Nucleus accumbens (tissue), 56 donors: ENCODE data around the gene PDAP1.
A peak's percentile ranks its signal among the peaks of the same experiment; 100 is the strongest.
"Not testable (repeated sequence)": the region's sequence is repeated elsewhere in the genome, so short reads cannot be mapped to it uniquely, and the experiment has no call there.

Experiments
- DNase-seq, 56 donors: peaks; one replicate each; lab custom pipeline; 2025; lab: John Stamatoyannopoulos, UW

PDAP1 gene

DNA sequence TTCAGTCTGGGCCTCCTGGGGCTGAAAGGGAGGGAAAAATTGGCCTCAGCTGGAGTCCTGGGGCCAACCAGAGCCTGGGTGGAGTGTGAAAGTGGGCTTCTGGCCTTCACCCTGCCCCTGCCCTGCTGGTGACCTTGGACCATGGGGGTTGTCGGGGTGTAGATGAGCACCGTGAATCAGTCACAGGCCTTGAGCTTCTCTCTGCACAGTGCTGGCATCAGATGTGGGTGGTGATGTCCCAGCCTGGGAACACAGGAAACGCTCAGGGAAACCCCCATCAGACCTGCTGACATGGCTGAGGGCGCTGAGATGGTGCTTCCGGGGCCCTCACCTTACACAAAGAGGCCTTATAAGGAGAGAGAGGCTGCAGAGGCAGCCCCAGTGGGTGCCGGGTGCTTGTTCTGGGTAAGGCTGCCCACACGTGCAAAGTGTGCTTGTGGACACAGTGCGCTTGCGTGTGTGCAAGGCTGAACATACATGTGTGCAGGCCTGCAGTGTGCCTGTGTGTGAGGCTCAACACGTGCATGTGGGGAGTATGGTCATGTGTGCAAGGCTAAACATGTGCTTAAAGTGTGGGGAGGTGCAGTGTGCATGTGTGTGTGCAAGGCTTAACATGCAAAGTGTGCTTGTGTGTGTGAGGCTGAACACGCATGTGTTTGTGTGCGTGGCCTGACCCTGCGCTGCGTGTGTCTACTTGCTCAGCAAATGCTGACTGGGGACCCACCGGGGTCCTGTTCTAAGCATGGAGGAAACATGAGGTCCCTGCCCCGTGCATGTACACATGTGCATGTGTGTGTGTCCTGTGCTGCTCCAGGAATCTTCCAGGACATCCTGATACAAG lies 27.4 kb downstream of the PDAP1 start:
- peak in 13 of 56 donors; percentile 10 to 47 (median 32) for DNase-seq

DNA sequence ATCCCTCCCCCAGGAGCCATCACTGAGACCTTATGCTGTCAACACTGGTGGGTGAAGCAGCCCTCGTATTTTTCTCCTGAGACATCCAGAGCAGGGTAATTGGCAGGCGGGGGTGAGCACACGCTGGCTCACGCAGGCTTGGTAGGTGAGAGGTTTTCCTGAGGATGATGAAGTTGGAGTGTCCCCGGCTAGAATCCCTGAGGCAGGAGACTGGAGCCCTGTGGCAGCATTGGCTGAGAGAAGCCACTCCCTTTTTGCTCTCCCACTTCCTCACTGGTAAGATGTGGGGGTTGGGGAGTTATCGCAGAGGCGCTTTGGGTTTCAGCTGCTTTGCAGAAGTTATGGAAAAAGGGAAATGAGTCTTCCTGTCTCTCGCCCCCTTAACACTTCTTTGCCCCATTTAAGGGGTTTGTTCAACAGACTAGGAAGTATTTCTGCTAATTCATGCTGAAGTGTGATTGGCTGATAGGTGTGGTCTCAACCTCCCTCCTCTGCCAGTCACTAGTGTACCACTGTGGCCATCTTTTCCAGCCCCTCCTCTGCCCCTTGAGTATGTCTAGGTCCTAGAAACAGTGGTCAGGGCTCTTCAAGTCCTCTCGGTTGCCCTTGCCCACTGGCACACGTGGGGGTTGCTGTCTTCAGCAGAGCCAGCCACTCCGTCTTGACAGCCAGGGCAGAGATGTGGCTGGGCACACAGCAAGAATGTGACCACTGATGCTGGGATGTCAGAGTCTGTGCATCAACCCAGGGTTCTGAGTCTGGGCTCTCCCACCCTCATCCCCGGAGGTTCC lies 28.2 kb downstream of the PDAP1 start:
- peak in 43 of 56 donors; percentile 4 to 82 (median 45) for DNase-seq

DNA sequence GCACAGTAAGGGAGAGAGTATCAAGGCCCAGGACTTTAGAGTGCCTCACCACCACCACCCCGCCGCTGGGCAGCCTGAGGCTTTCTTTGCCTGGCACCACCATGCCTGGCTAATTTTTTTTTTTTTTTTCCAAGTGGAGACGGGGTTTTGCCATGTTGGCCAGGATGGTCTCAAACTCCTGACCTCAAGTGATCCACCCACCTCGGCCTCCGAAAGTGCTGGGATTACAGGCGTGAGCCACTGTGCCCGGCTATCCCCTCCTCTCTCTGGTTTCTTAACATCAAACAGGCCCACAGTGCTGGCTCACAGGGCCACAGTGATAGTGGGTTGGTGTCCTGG lies 28.7 kb downstream of the PDAP1 start:
- not testable (repeated sequence) for DNase-seq

DNA sequence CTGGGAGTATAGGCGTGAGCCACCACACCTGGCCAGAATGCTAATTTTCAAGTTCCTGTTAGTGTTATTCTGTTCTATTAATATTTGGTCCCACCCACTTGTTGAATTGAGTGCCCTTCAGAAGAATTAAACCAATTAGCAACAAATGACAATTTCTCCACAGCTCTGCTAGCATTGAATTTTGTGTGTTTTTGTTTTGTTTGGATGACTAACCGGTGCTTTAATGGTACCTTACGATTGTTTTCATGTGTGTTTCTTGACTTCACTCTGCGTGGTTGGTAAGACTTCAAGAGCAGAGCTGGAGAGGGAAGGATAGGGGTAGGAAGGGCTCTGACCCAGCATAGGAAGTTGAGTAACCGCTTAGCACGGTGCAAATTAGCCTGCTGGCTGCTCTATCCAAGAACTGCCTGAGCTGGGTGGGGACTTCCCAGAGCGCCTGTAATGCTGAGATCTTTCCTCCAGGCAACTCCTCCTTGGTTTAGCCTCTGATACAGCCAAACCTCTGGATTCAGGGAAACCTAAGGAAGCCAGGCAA lies 29.3 kb downstream of the PDAP1 start:
- peak in 9 of 56 donors; percentile 3 to 33 (median 10) for DNase-seq

DNA sequence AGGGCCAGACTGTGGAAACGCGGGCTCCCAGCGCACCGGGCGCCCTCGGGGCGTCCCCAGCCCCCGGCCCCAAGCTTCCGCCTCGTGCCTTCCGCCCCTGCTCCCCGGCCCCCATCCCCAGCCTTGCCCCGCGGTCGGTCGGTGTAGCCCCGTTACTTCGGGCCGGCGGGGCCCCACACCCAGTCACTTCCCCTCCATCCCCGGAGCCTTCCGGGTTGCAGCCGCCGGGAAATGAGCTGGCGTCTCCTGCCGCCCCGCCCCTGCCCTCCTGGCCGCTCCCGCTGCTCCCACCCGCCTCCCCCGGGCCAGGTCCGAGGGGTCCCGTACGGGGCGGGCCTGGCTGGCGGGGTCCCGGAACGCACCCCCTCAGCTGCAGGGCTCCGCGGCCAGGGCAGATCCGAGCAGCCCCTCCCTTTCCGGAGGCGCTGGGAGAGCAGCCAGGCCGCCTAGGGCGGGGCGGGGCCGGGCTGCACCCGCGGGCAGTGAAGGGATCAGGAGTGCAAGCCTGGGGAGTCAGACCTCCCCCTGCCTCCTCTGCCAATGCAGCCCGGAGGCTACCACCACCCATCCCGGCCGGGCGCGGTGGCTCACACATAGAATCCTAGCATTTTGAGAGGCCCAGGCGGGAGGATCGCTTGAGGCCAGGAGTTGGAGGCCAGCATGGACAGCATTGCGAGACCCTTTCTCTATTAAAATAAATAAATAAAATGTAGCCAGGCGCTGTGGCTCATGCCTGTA lies 33.2 kb downstream of the PDAP1 start:
- peak in 36 of 56 donors; percentile 6 to 73 (median 28) for DNase-seq

DNA sequence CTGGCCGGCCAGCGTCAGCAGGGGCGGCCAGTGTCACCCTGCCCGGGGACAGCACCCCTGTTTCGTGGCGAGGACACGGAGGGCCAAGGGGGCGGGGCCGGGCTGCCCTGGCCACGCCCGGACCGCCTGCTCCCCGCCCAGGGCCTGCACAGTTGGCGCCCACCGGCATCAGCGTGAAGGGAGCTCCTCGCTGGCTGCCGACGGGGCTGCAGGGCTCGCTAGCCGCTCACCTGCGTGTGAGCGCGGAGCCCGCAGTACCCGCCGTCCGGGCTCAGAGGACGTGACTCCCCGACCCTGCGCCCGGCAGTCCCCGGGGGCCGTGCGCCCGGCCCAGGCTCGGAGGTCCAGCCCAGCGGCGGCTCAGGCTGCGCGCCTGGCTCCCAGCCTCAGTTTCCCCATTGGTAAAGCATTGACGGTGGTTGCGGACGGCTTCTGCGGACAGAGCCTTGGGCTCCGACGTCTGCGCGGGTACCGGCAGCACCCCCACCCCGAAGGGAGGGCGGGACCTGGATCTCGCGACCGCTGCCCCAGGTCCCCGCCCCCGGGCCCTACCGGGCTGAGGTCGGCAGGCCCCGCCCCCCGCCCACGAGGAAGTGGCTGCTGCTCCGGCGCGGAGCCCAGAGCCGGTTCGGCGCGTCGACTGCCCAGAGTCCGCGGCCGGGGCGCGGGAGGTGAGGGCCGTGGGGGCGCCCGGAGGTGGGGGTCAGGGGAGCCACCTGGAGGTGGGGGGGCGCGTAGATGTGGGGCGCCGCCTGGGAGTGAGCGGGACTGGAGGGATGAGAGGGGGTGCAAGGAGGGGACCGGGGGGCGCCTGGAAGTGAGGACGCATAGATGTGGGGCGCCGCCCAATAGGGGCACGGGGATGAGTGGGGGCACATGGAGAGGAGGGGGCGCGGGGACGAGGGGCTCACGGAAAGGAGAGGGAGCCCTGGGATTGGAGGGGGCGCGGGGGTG lies 34.0 kb downstream of the PDAP1 start, which contains the start of gene ARPC1B:
ARPC1B (plus strand) TSS at position 620 of the 954 bp plus-strand sequence. CDS start 10,985 bp downstream, outside the sequence.
- DNase-seq = peak in 17 of 56 donors; percentile 5 to 54 (median 16)

DNA sequence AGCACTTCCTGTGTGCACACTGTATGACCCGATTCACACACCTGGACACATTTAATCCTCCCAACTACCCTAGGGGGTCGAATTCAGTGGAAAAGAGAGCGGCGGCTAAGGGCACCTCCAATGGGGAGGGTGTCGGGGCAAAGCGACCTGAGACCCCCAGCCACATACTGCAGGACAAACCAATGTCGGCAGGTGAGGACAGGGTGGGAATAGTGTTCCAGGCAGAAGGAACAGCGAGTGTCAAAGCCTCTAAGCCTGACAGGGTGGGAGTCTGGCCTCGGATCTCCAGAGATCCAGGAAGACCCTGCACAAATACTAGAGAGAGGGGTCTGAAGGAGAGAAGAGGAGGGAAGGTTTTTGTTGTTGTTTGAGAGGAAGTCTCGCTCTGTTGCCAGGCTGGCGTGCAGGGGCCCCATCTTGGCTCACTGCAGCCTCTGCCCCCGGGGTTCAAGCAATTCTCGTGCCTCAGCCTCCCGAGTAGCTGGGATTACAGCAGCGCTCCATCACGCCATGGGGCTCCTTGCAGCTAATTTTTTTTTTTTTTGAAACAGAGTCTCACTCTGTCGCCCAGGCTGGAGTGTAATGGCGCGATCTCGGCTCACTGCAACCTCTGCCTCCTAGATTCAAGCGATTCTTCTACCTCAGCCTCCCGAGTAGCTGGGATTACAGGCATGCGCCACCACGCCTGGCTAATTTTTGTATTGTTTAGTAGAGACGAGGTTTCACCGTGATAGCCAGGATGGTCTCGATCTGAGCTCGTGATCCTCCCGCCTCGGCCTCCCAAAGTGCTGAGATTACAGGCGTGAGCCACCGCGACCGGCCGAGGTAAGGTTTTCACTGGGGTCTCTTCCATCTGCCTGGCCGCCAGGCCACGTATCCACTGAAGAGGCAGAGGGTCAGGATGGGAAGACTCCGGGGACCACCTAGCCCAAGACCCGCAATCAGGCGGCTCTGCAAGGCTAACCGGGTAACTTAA lies 35.0 kb downstream of the PDAP1 start:
- no peak for DNase-seq

DNA sequence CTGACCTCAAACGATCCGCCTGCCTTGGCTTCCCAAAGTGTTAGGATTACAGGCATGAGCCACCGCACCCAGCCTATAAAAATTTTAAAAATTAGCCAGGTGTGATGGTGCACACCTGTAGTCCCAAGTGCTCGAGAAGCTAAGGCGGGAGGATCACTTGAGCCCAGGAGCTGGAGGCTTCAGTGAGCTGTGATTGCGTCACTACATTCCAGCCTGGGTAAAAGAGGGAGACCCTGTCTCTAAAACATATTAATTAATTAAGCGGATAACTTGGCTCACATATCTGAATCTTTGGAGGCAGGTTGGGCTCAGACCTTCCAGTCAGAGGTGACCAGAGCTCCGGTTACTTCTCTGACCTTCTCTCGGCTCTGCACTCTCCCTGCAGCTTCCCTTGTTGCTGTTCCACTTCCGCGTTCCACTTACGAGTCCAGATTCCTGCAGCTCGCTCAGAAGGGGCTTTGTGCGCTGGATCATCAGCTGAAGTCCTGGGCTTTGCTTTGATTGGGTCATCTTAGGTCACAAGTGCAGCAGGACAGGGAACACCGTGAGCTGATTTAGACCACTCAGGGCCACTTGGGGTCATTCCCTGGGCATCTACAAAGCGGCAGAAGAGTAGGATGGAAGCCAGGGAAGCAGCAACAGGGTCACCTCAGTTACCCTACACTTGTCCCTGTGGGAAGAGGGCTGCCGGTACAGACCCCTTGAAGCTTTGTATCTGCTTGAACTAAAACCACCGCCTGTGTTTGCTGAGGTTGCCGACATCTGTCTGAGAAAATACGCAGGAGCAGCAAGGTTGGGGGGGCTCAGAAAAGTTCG lies 35.9 kb downstream of the PDAP1 start:
- peak in 3 of 56 donors; percentile 11 to 21 (median 15) for DNase-seq

DNA sequence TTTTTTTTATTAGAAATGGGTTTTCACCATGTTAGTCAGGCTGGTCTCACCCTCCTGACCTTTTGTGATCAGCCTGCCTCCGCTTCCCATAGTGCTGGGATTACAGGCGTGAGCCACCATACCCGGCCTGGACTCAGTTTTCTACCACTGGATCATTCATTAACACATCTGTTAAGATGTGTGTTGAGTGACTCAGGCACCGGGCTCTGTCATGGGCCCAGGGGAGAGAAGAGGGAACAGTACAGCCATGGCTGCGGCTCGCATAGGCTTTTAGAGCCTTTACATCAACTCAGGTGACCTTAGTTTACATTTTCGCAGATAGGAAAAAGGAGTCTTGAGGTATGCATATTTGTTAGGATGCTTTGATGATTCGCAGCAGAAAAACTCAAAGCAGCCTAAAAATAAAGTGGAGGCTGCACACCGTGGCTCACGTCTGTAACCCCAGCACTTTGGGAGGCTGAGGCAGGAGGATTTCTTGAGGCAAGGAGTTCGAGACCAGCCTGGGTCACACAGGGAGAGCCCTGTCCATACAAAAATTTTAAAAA lies 36.9 kb downstream of the PDAP1 start:
- DNase-seq = no peak

DNA sequence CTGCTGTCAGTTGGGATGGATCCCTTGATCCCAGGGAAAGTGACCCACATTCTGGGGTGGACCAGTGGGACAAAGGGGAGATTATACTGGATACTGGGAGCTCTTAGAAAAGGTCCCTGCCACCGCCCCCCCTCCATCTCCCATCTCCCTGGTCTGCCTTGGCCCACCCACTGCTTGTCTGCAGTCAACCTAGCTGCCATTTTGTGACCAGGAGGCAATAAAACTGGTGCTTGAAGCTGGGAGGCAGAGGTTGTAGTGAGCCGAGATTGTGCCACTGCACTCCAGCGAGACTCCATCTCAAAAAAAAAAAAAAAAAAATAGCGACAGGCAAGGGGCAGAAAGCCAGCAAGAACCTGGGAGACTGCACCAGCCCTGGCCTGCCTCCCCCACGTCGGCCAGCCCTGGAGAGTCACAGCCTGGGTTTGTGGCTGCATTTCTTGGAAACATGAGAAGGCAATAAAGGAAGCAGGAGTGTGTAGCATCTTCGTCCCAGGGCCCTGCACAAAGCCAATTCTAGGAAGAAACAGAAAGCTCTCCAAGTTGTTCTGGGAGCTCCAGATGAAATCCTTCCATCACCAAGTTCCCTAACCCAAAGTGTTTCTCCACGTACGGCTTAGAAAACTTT lies 38.5 kb downstream of the PDAP1 start:
- DNase-seq = no peak

DNA sequence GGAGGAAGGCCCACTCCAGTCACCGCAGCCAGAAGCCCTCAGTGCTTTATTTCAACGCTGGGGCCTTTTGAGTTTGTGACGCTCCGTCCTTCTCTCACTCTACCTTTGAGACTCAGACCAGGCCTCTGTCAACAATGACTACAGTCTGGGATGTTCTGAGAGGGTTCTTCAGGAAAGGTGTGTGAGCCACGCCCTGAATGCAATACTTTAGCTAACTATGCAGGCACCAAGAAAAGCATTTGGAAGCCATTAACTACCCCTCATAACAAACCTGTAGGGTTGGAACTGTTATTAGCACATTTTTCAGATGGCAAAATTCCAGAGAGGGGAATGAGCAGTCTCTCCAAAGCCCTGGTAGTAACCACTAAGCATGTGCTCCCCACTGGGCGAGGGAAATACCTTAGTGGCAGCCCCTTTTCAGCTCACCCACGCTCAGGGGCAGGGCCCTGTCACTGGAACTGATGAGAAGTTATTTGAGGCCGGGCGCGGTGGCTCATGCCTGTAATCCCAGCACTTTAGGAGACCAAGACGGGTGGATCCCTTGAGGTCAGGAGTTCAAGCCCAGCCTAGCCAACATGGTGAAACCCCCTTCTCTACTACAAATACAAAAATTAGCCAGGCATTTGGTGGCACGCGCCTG lies 39.5 kb downstream of the PDAP1 start:
- DNase-seq = no peak

DNA sequence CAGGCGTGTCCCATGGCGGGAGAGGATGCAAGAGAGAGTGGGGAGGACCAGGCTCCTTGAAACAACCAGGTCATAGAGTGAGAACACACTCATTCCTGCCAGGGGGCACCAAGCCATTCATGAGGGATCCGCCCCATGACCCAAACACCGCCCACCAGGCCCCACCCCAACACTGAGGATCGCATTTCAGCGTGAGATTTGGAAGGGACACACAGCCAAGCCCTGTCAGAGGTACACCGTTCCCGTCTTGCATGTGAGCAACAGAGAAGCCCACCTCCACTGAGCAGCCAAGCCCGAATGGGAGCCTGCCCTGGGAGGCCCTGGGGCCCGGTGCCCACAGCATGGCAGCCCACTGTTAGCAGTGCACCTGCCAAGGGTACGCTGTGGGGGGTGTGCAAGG lies 41.8 kb downstream of the PDAP1 start:
- no peak for DNase-seq

DNA sequence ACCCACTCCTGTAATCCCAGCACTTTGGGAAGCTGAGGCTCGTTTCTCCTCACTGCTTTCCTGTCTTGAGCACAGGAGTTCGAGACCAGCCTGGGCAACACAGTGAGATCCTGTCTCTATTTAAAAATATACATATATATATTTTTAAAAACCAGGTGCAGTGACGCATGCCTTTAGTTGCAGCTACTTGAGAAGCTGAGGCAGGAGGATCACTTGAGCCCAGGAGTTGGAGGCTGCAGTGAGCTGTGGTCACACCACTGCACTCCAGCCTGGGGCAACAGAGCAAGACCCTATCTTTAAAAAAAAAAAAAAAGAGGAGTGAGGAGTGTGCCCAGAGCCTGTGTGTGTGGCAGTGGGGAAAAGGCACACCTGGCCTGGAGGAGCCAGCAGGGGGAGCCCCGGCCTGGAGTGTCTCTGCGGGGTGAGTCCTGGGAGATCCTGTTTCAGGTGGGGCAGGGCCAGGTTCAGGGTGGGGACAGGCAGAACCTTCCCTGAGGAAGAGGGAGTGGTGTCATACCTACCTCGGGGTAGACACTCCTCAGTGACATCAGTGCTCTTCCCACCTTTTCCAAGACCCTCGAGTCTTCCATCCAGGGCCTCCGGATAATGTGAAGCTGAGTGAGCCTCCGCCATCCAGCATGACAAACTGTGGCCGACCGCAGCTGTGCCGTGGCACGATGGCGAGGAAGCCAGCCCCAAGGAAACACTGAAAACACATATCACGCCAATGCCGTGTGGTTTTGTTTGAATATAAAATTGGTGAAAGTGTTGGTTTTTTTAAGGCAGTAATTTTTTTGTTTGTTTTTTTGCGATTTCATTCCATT lies 42.9 kb downstream of the PDAP1 start:
- DNase-seq = peak in 7 of 56 donors; percentile 1 to 29 (median 15)

DNA sequence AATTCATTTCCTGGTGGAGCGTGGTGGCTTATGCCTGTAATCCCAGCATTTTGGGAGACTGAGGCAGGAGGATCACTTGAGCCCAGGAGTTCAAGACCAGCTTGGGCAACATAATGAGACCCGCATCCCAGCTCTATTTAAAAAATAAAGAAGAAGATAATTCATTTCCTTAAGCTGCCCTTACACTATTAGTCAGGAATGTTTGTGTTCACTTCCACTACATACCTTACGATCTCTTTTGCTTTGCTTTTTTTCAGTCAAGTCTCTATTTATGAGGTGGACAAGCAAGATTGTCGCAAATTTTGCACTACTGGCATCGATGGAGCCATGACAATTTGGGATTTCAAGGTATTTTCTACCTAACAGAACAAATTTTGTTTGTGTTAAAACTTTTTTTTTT lies 45.1 kb downstream of the PDAP1 start:
- DNase-seq = no peak

DNA sequence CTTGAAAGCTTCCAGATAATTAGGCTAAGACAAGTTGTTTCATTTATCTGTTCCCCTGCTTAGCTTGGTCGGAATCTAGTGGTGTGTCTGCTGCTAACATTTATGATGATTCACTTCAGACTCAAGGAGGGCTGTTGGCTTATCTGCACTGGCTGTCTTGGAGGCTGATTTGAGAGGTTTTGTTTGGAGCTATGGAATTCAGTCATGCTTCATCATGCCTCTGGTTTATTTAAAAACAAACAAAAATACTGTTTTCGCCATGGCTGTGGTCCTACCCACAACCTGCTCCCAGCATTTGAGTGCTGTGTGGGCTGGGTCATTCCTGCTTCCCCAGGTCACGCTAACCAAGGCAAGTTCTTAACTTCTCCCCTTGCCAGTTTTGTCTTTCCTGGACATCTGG lies 45.6 kb downstream of the PDAP1 start:
- no peak for DNase-seq
